ENCODE data around the gene BCL11A. TPM values are rescaled to one million over a fixed set of nuclear protein-coding genes. Genes with fewer than 3 reads are reported as not detected.

The BCL11A gene
- total RNA-seq, 1 experiment from 2014 or later, result 91.4 TPM

DNA sequence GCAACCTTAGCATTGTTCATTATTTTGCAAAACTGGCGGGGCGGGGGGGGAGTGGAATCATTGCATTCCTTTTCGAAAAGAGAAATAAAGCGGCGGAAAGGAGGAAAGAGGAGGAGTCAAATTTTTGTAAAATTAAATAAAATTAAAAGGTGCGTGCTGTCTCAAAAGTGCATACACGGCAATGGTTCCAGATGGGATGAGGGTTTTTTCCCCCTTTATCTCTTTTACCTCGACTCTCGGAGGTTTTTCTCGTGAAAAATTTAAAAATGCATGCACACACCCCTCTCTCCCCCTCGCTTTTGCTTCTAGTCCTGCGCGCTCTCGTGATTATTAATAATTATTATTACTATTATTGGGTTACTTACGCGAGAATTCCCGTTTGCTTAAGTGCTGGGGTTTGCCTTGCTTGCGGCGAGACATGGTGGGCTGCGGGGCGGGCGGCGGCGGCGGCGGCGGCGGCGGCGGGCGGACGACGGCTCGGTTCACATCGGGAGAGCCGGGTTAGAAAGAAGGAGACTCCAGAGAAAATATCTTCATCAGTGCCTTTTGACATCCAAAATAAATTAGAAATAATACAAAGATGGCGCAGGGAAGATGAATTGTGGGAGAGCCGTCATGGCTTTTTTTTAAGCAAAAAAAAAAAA is 481 bp downstream of the BCL11A start:
- H3K27me3 Mint-ChIP-seq (ENCODE audit: low read depth), result peaks cover 5% of the 10 kb centered on the region
- H3K27ac Mint-ChIP-seq, result peak overlapping the region in 2 of 3 experiments; percentile 55 to 95; a peak in 3 of 7 replicates
- Histone ChIP-seq H3K79me1 (ENCODE audit: insufficient read depth, low read depth, low read length, poor library complexity, severe bottlenecking) (no peaks in the 10 kb centered on the region), H3K4me1 (ENCODE audit: insufficient read depth, low read length) (no peaks in the 10 kb centered on the region), H2BK20ac (ENCODE audit: low read depth, low read length, poor library complexity, severe bottlenecking) (no peak overlapping the region), H3K4ac (ENCODE audit: low read depth, low read length) (no peak overlapping the region), H3K56ac (ENCODE audit: insufficient read length, low read depth, low read length) (no peak overlapping the region), H3K27me3 (ENCODE audit: insufficient read depth, low read length) (no peaks in the 10 kb centered on the region), H3T11ph (ENCODE audit: low read length) (no peak overlapping the region), H4K8ac (replicated peaks; ENCODE audit: insufficient read length, low read depth, low read length) (no peak overlapping the region), H4K5ac (ENCODE audit: insufficient read length, low read depth, low read length) (no peak overlapping the region), H2BK15ac (ENCODE audit: low read depth, low read length) (no peak overlapping the region), H3K23ac (ENCODE audit: insufficient read length, low read depth, low read length) (no peak overlapping the region), H3K9ac (ENCODE audit: extremely low read depth, insufficient read length, low read length) (peak overlapping the region; percentile 69), H3K9me3 (ENCODE audit: control insufficient read depth, low read depth, low read length) (no peaks in the 10 kb centered on the region), H4K91ac (ENCODE audit: insufficient read length, low read depth, low read length) (no peak overlapping the region), H3K27ac (ENCODE audit: insufficient read length, low read depth, low read length) (no peak overlapping the region), H3K14ac (ENCODE audit: insufficient read depth, low read length) (peak overlapping the region; percentile 84; the same call in 1 of the 2 replicates), H2BK120ac (ENCODE audit: low read depth, low read length, poor library complexity, severe bottlenecking) (no peak overlapping the region), H4K20me1 (ENCODE audit: control insufficient read depth, insufficient read depth, insufficient read length) (no peaks in the 10 kb centered on the region), H3K4me2 (ENCODE audit: insufficient read depth, insufficient read length, low read length) (peak overlapping the region; percentile 94), H3K79me2 (ENCODE audit: insufficient read depth, low read length) (peaks cover 3% of the 10 kb centered on the region; the same call in 1 of the 2 replicates), H3K23me2 (ENCODE audit: insufficient read length, low read depth, low read length, poor library complexity, severe bottlenecking) (peaks cover 61% of the 10 kb centered on the region), H2AFZ (ENCODE audit: low read length) (no peak overlapping the region), H3K18ac (ENCODE audit: insufficient read length, low read depth, low read length) (no peak overlapping the region), H2BK12ac (ENCODE audit: insufficient read length, low read depth, low read length) (no peak overlapping the region), H2AK5ac (ENCODE audit: insufficient read length, low read length) (no peak overlapping the region), H2BK5ac (ENCODE audit: insufficient read length, low read length) (no peak overlapping the region)
- no peak for TF ChIP-seq CTCF (conservative IDR thresholded peaks at IDR 0.05)
- peak overlapping the region; percentile 95 to 96 for H3K4me3 Mint-ChIP-seq
- no peak for DNase-seq
- no peaks in the 10 kb centered on the region for H3K9me3 Mint-ChIP-seq
- no CpG with 5 or more reads among the region's 38 CpGs for WGBS (ENCODE audit: extremely low coverage, insufficient read length, low lambda C conversion rate)
- H3K4me1 Mint-ChIP-seq, result peaks cover 25 to 31% of the 10 kb centered on the region in 2 experiments
- H3K36me3 Mint-ChIP-seq (ENCODE audit: insufficient read depth in 1 of 3, low read depth in 3 of 3), result peaks cover 0 to 17% (median 2%) of the 10 kb centered on the region in 3 experiments; a peak in 3 of 7 replicates
